Astrocyte (in vitro differentiated cells and primary cell): ENCODE measurements around the gene HNRNPD.

Experiments used
- EZH2 ChIP-seq: IDR thresholded peaks from 2 replicates; pipeline ENCODE4 v1.6.1; 2012; ENCODE audit warnings: mild to moderate bottlenecking, low read length, inconsistent platforms; ENCODE audit not compliant: insufficient read depth
- TF ChIP-seq, protein P1 (sequence below): IDR thresholded peaks from 2 replicates; pipeline ENCODE4 v1.5.1; 2011; ENCODE audit warnings: low read depth, mild to moderate bottlenecking, inconsistent platforms, low read length, moderate library complexity; ENCODE audit not compliant: insufficient read depth

GRCh38 chr4:82419451-82419850 is 45.7 kb upstream of the HNRNPD start:
- TF ChIP-seq, protein P1, sequence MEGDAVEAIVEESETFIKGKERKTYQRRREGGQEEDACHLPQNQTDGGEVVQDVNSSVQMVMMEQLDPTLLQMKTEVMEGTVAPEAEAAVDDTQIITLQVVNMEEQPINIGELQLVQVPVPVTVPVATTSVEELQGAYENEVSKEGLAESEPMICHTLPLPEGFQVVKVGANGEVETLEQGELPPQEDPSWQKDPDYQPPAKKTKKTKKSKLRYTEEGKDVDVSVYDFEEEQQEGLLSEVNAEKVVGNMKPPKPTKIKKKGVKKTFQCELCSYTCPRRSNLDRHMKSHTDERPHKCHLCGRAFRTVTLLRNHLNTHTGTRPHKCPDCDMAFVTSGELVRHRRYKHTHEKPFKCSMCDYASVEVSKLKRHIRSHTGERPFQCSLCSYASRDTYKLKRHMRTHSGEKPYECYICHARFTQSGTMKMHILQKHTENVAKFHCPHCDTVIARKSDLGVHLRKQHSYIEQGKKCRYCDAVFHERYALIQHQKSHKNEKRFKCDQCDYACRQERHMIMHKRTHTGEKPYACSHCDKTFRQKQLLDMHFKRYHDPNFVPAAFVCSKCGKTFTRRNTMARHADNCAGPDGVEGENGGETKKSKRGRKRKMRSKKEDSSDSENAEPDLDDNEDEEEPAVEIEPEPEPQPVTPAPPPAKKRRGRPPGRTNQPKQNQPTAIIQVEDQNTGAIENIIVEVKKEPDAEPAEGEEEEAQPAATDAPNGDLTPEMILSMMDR, result no peak
- no peak for TF ChIP-seq EZH2
